Mesodermal cell (in vitro differentiated cells): Measurements from ENCODE around the gene PTPRN2.

Experiments
- H3K27ac ChIP-seq: 2 replicates; pipeline ENCODE4 v1.7.0; 2013; ENCODE audit warnings: mild to moderate bottlenecking, low read depth, low read length, moderate library complexity; ENCODE audit not compliant: severe bottlenecking
- H3K36me3 ChIP-seq: 2 replicates; pipeline ENCODE4 v1.7.1; 2013; ENCODE audit warnings: mild to moderate bottlenecking, low read length, moderate library complexity; ENCODE audit not compliant: control insufficient read depth, insufficient read depth
- H3K4me1 ChIP-seq: one replicate; pipeline ENCODE4 v1.7.1; 2013; ENCODE audit warnings: mild to moderate bottlenecking, low read length; ENCODE audit not compliant: insufficient read depth, control insufficient read depth, poor library complexity, severe bottlenecking
- H3K4me3 ChIP-seq: 2 replicates; pipeline ENCODE4 v1.7.0; 2013; ENCODE audit warnings: low read length, control low read depth, mild to moderate bottlenecking; ENCODE audit not compliant: insufficient read depth, poor library complexity, severe bottlenecking; ENCODE audit errors: extremely low read depth
- H3K9me3 ChIP-seq: 2 replicates; pipeline ENCODE4 v1.7.1; 2013; ENCODE audit warnings: mild to moderate bottlenecking, low read length, moderate library complexity; ENCODE audit not compliant: control insufficient read depth
- WGBS, 2 experiments: methylation state at CpG; one replicate each; pipeline ENCODE4 v1.1.5; 2013; ENCODE audit warnings: missing lambda C conversion rate in 2 of 2; ENCODE audit not compliant: insufficient coverage in 2 of 2; 5-methylcytosine and 5-hydroxymethylcytosine counted together

Gene PTPRN2

GRCh38 chr7:157788573-157788972 is 799.0 kb downstream of the PTPRN2 start:
- no peaks in the 10 kb centered on the region for H3K36me3 ChIP-seq
- no peak overlapping the region for H3K4me3 ChIP-seq
- H3K27ac ChIP-seq: no peak overlapping the region
- no peaks in the 10 kb centered on the region for H3K4me1 ChIP-seq
- 75 to 83% methylated on average over 10 to 11 of the region's 12 CpGs for WGBS, 2 experiments
- H3K9me3 ChIP-seq: peaks cover 63% of the 10 kb centered on the region

- H3K9me3 ChIP-seq: peaks cover 61% of the 10 kb centered on the region
- WGBS, 2 experiments: 69 to 72% methylated on average over 12 to 13 of the region's 13 CpGs
These were observed 800.3 kb downstream of the PTPRN2 start for GRCh38 chr7:157787275-157787701.

GRCh38 chr7:157786375-157787274 is 801.0 kb downstream of the PTPRN2 start:
- H3K4me1 ChIP-seq: no peaks in the 10 kb centered on the region
- H3K36me3 ChIP-seq: no peaks in the 10 kb centered on the region
- peaks cover 61% of the 10 kb centered on the region for H3K9me3 ChIP-seq
- WGBS, 2 experiments: 84 to 87% methylated on average over 18 to 27 of the region's 47 CpGs
- H3K27ac ChIP-seq: no peak overlapping the region
- H3K4me3 ChIP-seq: no peak overlapping the region

More at GRCh38 chr7:157787275-157787701, 800.3 kb downstream of the PTPRN2 start:
- H3K4me1 ChIP-seq: no peaks in the 10 kb centered on the region
- no peak overlapping the region for H3K27ac ChIP-seq
- no peak overlapping the region for H3K4me3 ChIP-seq
- no peaks in the 10 kb centered on the region for H3K36me3 ChIP-seq

GRCh38 chr7:157785486-157786186 is 802.0 kb downstream of the PTPRN2 start:
- peaks cover 71% of the 10 kb centered on the region for H3K9me3 ChIP-seq
- H3K36me3 ChIP-seq: no peaks in the 10 kb centered on the region
- 88 to 89% methylated on average over 21 to 29 of the region's 32 CpGs for WGBS, 2 experiments
- no peak overlapping the region for H3K27ac ChIP-seq
- H3K4me3 ChIP-seq: no peak overlapping the region
- H3K4me1 ChIP-seq: no peaks in the 10 kb centered on the region

GRCh38 chr7:157784979-157785441 is 802.6 kb downstream of the PTPRN2 start:
- Histone ChIP-seq H3K27ac (no peak overlapping the region), H3K4me3 (no peak overlapping the region)
- 81 to 94% methylated on average over 21 to 23 of the region's 26 CpGs for WGBS, 2 experiments

GRCh38 chr7:157784041-157784835 is 803.4 kb downstream of the PTPRN2 start:
- H3K4me3 ChIP-seq: no peak overlapping the region
- no peaks in the 10 kb centered on the region for H3K4me1 ChIP-seq
- WGBS, 2 experiments: 73 to 74% methylated on average over 21 to 27 of the region's 27 CpGs
- no peaks in the 10 kb centered on the region for H3K36me3 ChIP-seq
- H3K9me3 ChIP-seq: peaks cover 75% of the 10 kb centered on the region
- no peak overlapping the region for H3K27ac ChIP-seq

More at GRCh38 chr7:157784979-157785441, 802.6 kb downstream of the PTPRN2 start:
- Histone ChIP-seq H3K9me3 (peaks cover 77% of the 10 kb centered on the region), H3K36me3 (no peaks in the 10 kb centered on the region), H3K4me1 (no peaks in the 10 kb centered on the region)

GRCh38 chr7:157782041-157782440 is 805.6 kb downstream of the PTPRN2 start:
- no peaks in the 10 kb centered on the region for H3K36me3 ChIP-seq
- H3K9me3 ChIP-seq: peaks cover 85% of the 10 kb centered on the region
- no peaks in the 10 kb centered on the region for H3K4me1 ChIP-seq
- H3K27ac ChIP-seq: no peak overlapping the region
- WGBS, 2 experiments: 89 to 90% methylated on average over 9 to 11 of the region's 12 CpGs
- H3K4me3 ChIP-seq: no peak overlapping the region

GRCh38 chr7:157780721-157781120 is 806.9 kb downstream of the PTPRN2 start:
- H3K4me1 ChIP-seq: no peaks in the 10 kb centered on the region
- H3K9me3 ChIP-seq: peaks cover 85% of the 10 kb centered on the region
- no peaks in the 10 kb centered on the region for H3K36me3 ChIP-seq
- WGBS, 2 experiments: 76 to 81% methylated on average over 12 to 14 of the region's 15 CpGs
- H3K4me3 ChIP-seq: no peak overlapping the region
- no peak overlapping the region for H3K27ac ChIP-seq

- H3K27ac ChIP-seq: no peak overlapping the region
- H3K9me3 ChIP-seq: peaks cover 82% of the 10 kb centered on the region
- H3K36me3 ChIP-seq: no peaks in the 10 kb centered on the region
- WGBS, 2 experiments: 82 to 83% methylated on average over 13 to 15 of the region's 15 CpGs
- no peaks in the 10 kb centered on the region for H3K4me1 ChIP-seq
- no peak overlapping the region for H3K4me3 ChIP-seq
These were observed 807.3 kb downstream of the PTPRN2 start for GRCh38 chr7:157780312-157780711.

GRCh38 chr7:157779206-157779605 is 808.4 kb downstream of the PTPRN2 start:
- Histone ChIP-seq H3K27ac (no peak overlapping the region), H3K9me3 (peaks cover 76% of the 10 kb centered on the region), H3K4me3 (no peak overlapping the region), H3K4me1 (no peaks in the 10 kb centered on the region), H3K36me3 (no peaks in the 10 kb centered on the region)
- WGBS, 2 experiments: 64 to 80% methylated on average over 8 to 12 of the region's 12 CpGs
